ENCODE measurements around the gene OCSTAMP. TPM values are rescaled to one million over a fixed set of nuclear protein-coding genes. Genes with fewer than 3 reads are reported as not detected.

OCSTAMP gene
- total RNA-seq, 3 donors from 2014 or later (not counting 1 experiment from before 2014, with no cell fraction given), result not detected

GRCh38 chr20:46580613-46581205, 30.3 kb upstream of the OCSTAMP start:
- 87% methylated on average over 2 of the region's 2 CpGs for whole genome bisulfite sequencing (ENCODE audit: insufficient coverage)
- H3K27me3 ChIP-seq (ENCODE audit: control insufficient read depth, insufficient read depth, low read length), result no peaks in the 10 kb centered on the region
- peaks cover 0 to 6% of the 10 kb centered on the region in 2 donors for H3K27me3 Mint-ChIP-seq (ENCODE audit: low read depth in 2 of 2)
- no peaks in the 10 kb centered on the region for H3K9me3 Mint-ChIP-seq
- intact Hi-C loops (cut with micrococcal nuclease), result no loop called here
- H3K4me1 ChIP-seq (ENCODE audit: control insufficient read depth, insufficient read depth, low read length), result no peaks in the 10 kb centered on the region
- ATAC-seq (no peak), DNase-seq (no peak)
- H3K36me3 Mint-ChIP-seq, result no peaks in the 10 kb centered on the region
- no peak overlapping the region for H3K4me3 ChIP-seq (ENCODE audit: low read length)
- H3K36me3 ChIP-seq (ENCODE audit: control insufficient read depth, insufficient read depth, low read length), result no peaks in the 10 kb centered on the region
- no peaks in the 10 kb centered on the region for H3K9me3 ChIP-seq (ENCODE audit: control insufficient read depth, insufficient read depth, low read length)
- no peaks in the 10 kb centered on the region for H3K4me1 Mint-ChIP-seq
- no peak overlapping the region for H3K4me3 Mint-ChIP-seq
- no peak overlapping the region for H3K27ac ChIP-seq (ENCODE audit: low read length)
- TF ChIP-seq, protein P1, sequence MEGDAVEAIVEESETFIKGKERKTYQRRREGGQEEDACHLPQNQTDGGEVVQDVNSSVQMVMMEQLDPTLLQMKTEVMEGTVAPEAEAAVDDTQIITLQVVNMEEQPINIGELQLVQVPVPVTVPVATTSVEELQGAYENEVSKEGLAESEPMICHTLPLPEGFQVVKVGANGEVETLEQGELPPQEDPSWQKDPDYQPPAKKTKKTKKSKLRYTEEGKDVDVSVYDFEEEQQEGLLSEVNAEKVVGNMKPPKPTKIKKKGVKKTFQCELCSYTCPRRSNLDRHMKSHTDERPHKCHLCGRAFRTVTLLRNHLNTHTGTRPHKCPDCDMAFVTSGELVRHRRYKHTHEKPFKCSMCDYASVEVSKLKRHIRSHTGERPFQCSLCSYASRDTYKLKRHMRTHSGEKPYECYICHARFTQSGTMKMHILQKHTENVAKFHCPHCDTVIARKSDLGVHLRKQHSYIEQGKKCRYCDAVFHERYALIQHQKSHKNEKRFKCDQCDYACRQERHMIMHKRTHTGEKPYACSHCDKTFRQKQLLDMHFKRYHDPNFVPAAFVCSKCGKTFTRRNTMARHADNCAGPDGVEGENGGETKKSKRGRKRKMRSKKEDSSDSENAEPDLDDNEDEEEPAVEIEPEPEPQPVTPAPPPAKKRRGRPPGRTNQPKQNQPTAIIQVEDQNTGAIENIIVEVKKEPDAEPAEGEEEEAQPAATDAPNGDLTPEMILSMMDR (IDR thresholded peaks at IDR 0.05), result no peak
- H3K27ac Mint-ChIP-seq, result no peak overlapping the region

- intact Hi-C loops (cut with micrococcal nuclease), result no loop called here
- Histone ChIP-seq H3K9me3 (ENCODE audit: control insufficient read depth, insufficient read depth, low read length) (no peaks in the 10 kb centered on the region), H3K27me3 (ENCODE audit: control insufficient read depth, insufficient read depth, low read length) (no peaks in the 10 kb centered on the region), H3K4me3 (ENCODE audit: low read length) (no peak overlapping the region), H3K4me1 (ENCODE audit: control insufficient read depth, insufficient read depth, low read length) (no peaks in the 10 kb centered on the region), H3K36me3 (ENCODE audit: control insufficient read depth, insufficient read depth, low read length) (no peaks in the 10 kb centered on the region), H3K27ac (ENCODE audit: low read length) (no peak overlapping the region)
- Mint-ChIP-seq H3K36me3 (no peaks in the 10 kb centered on the region), H3K9me3 (no peaks in the 10 kb centered on the region), H3K4me3 (no peak overlapping the region), H3K27ac (no peak overlapping the region), H3K4me1 (no peaks in the 10 kb centered on the region), H3K27me3 (ENCODE audit: low read depth in 2 of 2) (peaks cover 0 to 6% of the 10 kb centered on the region in 2 donors)
- 78% methylated on average over 3 of the region's 7 CpGs for WGBS (ENCODE audit: insufficient coverage)
- ATAC-seq (no peak), DNase-seq (no peak)
- TF ChIP-seq, protein P1 (IDR thresholded peaks at IDR 0.05), result no peak
Observed at GRCh38 chr20:46578745-46579144, 28.3 kb upstream of the OCSTAMP start.

GRCh38 chr20:46576774-46577395, 26.4 kb upstream of the OCSTAMP start:
- intact Hi-C loops (cut with micrococcal nuclease), result no loop called here
- WGBS (ENCODE audit: insufficient coverage), result 75% methylated on average over 5 of the region's 6 CpGs
- H3K27me3 ChIP-seq (ENCODE audit: control insufficient read depth, insufficient read depth, low read length), result no peaks in the 10 kb centered on the region
- DNase-seq, result no peak
- no peak overlapping the region for H3K27ac ChIP-seq (ENCODE audit: low read length)
- H3K36me3 ChIP-seq (ENCODE audit: control insufficient read depth, insufficient read depth, low read length), result no peaks in the 10 kb centered on the region
- Mint-ChIP-seq H3K27me3 (ENCODE audit: low read depth in 2 of 2) (peaks cover under 1 to 6% of the 10 kb centered on the region in 2 donors), H3K9me3 (no peaks in the 10 kb centered on the region), H3K4me1 (no peaks in the 10 kb centered on the region), H3K27ac (no peak overlapping the region), H3K36me3 (no peaks in the 10 kb centered on the region), H3K4me3 (no peak overlapping the region)
- H3K4me3 ChIP-seq (ENCODE audit: low read length), result no peak overlapping the region
- no peaks in the 10 kb centered on the region for H3K4me1 ChIP-seq (ENCODE audit: control insufficient read depth, insufficient read depth, low read length)
- no peak for ATAC-seq
- TF ChIP-seq, protein P1 (IDR thresholded peaks at IDR 0.05), result no peak
- no peaks in the 10 kb centered on the region for H3K9me3 ChIP-seq (ENCODE audit: control insufficient read depth, insufficient read depth, low read length)

Measured in natural killer cell (primary cell).